ENCODE results near the gene S100A7A. TPM values are rescaled to one million over a fixed set of nuclear protein-coding genes. Genes with fewer than 3 reads are reported as not detected.

S100A7A gene
- total RNA-seq, 1 experiment from 2014 or later = not detected

- Mint-ChIP-seq H3K4me1 (ENCODE audit: low read depth, unreplicated experiment) (peaks cover 4% of the 10 kb centered on the region), H3K36me3 (ENCODE audit: insufficient read depth, unreplicated experiment) (no peaks in the 10 kb centered on the region), H3K9me3 (ENCODE audit: unreplicated experiment) (no peaks in the 10 kb centered on the region), H3K27me3 (ENCODE audit: insufficient read depth, unreplicated experiment) (peaks cover 20% of the 10 kb centered on the region), H3K4me3 (ENCODE audit: unreplicated experiment) (no peak overlapping the region), H3K27ac (ENCODE audit: unreplicated experiment) (no peak overlapping the region)
- ChIA-PET POLR2A (no interaction called here), CTCF (no interaction called here)
- TF ChIP-seq CTCF (IDR thresholded peaks at IDR 0.05; ENCODE audit: insufficient read depth in 1 of 2, low read depth in 1 of 2, low read length in 1 of 2, severe bottlenecking in 1 of 2, unreplicated experiment in 1 of 2) = no peak
- no peaks in the 10 kb centered on the region for H3K36me3 ChIP-seq (ENCODE audit: control insufficient read depth, insufficient read depth, low read length)
- no peak overlapping the region for H3K4me3 ChIP-seq (ENCODE audit: low read depth, low read length)
- H3K4me1 ChIP-seq = no peaks in the 10 kb centered on the region
- intact Hi-C loops (cut with micrococcal nuclease; ENCODE audit: unreplicated experiment) = no loop called here
- no peak for DNase-seq
- H3K27me3 ChIP-seq (replicated peaks; ENCODE audit: control insufficient read depth, insufficient read depth, low read length) = no peaks in the 10 kb centered on the region
- no TSS peak for BruUV-seq (replicated peaks)
- H3K9me3 ChIP-seq = no peaks in the 10 kb centered on the region
These were observed 23.5 kb upstream of the S100A7A start for GRCh38 chr1:153392822-153393221.

DNA sequence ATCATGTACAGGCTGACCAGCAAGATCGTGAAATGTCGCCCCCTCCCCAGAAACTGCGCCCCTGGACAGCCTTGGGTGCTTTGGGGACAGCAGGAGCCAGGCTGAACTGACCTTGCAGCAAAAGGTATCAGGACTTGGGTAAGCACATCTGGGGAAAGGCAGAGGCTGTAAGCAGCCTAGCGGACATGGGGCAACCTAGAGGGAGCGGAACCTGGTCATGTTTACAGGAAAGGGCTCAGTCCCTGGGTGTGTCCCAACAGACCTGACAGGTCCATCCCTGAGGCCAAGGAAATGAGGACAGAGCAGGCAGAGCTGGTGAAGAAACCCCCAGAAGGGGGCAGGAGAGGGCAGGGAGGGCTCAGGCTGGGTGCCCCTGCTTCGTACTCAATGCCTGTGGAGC, 22.4 kb upstream of the S100A7A start:
- POLR2A ChIA-PET = no interaction called here
- CTCF ChIA-PET = no interaction called here
- no peaks in the 10 kb centered on the region for H3K36me3 Mint-ChIP-seq (ENCODE audit: insufficient read depth, unreplicated experiment)
- H3K27me3 Mint-ChIP-seq (ENCODE audit: insufficient read depth, unreplicated experiment) = peaks cover 17% of the 10 kb centered on the region
- Histone ChIP-seq H3K27me3 (replicated peaks; ENCODE audit: control insufficient read depth, insufficient read depth, low read length) (no peaks in the 10 kb centered on the region), H3K9me3 (no peaks in the 10 kb centered on the region), H3K4me1 (no peaks in the 10 kb centered on the region), H3K36me3 (ENCODE audit: control insufficient read depth, insufficient read depth, low read length) (no peaks in the 10 kb centered on the region), H3K4me3 (ENCODE audit: low read depth, low read length) (no peak overlapping the region)
- no TSS peak for BruUV-seq (replicated peaks)
- DNase-seq = no peak
- no peak for TF ChIP-seq CTCF (IDR thresholded peaks at IDR 0.05; ENCODE audit: insufficient read depth in 1 of 2, low read depth in 1 of 2, low read length in 1 of 2, severe bottlenecking in 1 of 2, unreplicated experiment in 1 of 2)
- H3K4me3 Mint-ChIP-seq (ENCODE audit: unreplicated experiment) = no peak overlapping the region
- no peaks in the 10 kb centered on the region for H3K9me3 Mint-ChIP-seq (ENCODE audit: unreplicated experiment)
- peaks cover 4% of the 10 kb centered on the region for H3K4me1 Mint-ChIP-seq (ENCODE audit: low read depth, unreplicated experiment)
- H3K27ac Mint-ChIP-seq (ENCODE audit: unreplicated experiment) = no peak overlapping the region
- intact Hi-C loops (cut with micrococcal nuclease; ENCODE audit: unreplicated experiment) = no loop called here

- DNase-seq = no peak
- no peaks in the 10 kb centered on the region for H3K27me3 ChIP-seq (replicated peaks; ENCODE audit: control insufficient read depth, insufficient read depth, low read length)
- intact Hi-C loops (cut with micrococcal nuclease; ENCODE audit: unreplicated experiment) = no loop called here
- CTCF ChIA-PET = no interaction called here
- H3K27ac Mint-ChIP-seq (ENCODE audit: unreplicated experiment) = no peak overlapping the region
- H3K9me3 Mint-ChIP-seq (ENCODE audit: unreplicated experiment) = no peaks in the 10 kb centered on the region
- H3K4me1 Mint-ChIP-seq (ENCODE audit: low read depth, unreplicated experiment) = peaks cover 4% of the 10 kb centered on the region
- no peak overlapping the region for H3K4me3 Mint-ChIP-seq (ENCODE audit: unreplicated experiment)
- no peaks in the 10 kb centered on the region for H3K36me3 ChIP-seq (ENCODE audit: control insufficient read depth, insufficient read depth, low read length)
- no peak overlapping the region for H3K4me3 ChIP-seq (ENCODE audit: low read depth, low read length)
- H3K27me3 Mint-ChIP-seq (ENCODE audit: insufficient read depth, unreplicated experiment) = peaks cover 16% of the 10 kb centered on the region
- no peaks in the 10 kb centered on the region for H3K9me3 ChIP-seq
- H3K4me1 ChIP-seq = no peaks in the 10 kb centered on the region
- POLR2A ChIA-PET = no interaction called here
- H3K36me3 Mint-ChIP-seq (ENCODE audit: insufficient read depth, unreplicated experiment) = no peaks in the 10 kb centered on the region
- BruUV-seq (replicated peaks) = no TSS peak
- no peak for TF ChIP-seq CTCF (IDR thresholded peaks at IDR 0.05; ENCODE audit: insufficient read depth in 1 of 2, low read depth in 1 of 2, low read length in 1 of 2, severe bottlenecking in 1 of 2, unreplicated experiment in 1 of 2)
These were observed 21.9 kb upstream of the S100A7A start for GRCh38 chr1:153394391-153394790.
